ENCODE data around the gene HP1BP3. TPM values are rescaled to one million over a fixed set of nuclear protein-coding genes. Genes with fewer than 3 reads are reported as not detected.

The HP1BP3 gene
- total and polyA plus RNA-seq, 4 experiments from 2014 or later: 202 to 366 (median 280) TPM

GRCh38 chr1:20711285-20712214 lies 75.6 kb downstream of the HP1BP3 start:
- no peaks in the 10 kb centered on the region for H3K9me3 Mint-ChIP-seq
- H3K27me3 Mint-ChIP-seq: peaks cover 7 to 12% of the 10 kb centered on the region in 2 donors
- H3K4me1 Mint-ChIP-seq: peaks cover 0 to 5% (median 2%) of the 10 kb centered on the region in 4 donors
- no peaks in the 10 kb centered on the region for H3K36me3 ChIP-seq (ENCODE audit: insufficient read depth, low read length)
- no peak overlapping the region for H3K4me3 ChIP-seq (ENCODE audit: low read length in 2 of 2)
- intact Hi-C loops (cut with micrococcal nuclease): no loop called here
- H3K27ac ChIP-seq (ENCODE audit: low read depth, low read length): no peak overlapping the region
- H3K36me3 Mint-ChIP-seq: no peaks in the 10 kb centered on the region
- H3K27me3 ChIP-seq (ENCODE audit: insufficient read depth, low read length): peaks cover 7% of the 10 kb centered on the region
- H3K4me3 Mint-ChIP-seq: no peak overlapping the region
- POLR2A ChIA-PET (ENCODE audit: partially characterized antibody): no interaction called here
- H3K27ac Mint-ChIP-seq: no peak overlapping the region
- CTCF ChIA-PET (ENCODE audit: partially characterized antibody): no interaction called here
- no peak for DNase-seq
- H3K4me1 ChIP-seq (ENCODE audit: insufficient read depth, low read length): no peaks in the 10 kb centered on the region
- H3K9me3 ChIP-seq (ENCODE audit: control insufficient read depth in 1 of 2, low read length in 2 of 2): no peaks in the 10 kb centered on the region

- H3K4me1 ChIP-seq (ENCODE audit: insufficient read depth, low read length): no peaks in the 10 kb centered on the region
- no peaks in the 10 kb centered on the region for H3K9me3 ChIP-seq (ENCODE audit: control insufficient read depth in 1 of 2, low read length in 2 of 2)
- no peaks in the 10 kb centered on the region for H3K36me3 ChIP-seq (ENCODE audit: insufficient read depth, low read length)
- ChIA-PET CTCF (ENCODE audit: partially characterized antibody) (interaction anchor here (1.7 kb wide), 1 partner anchor 14 kb away, joined by 5 read pairs; no protein-coding TSS in a partner anchor), POLR2A (ENCODE audit: partially characterized antibody) (interaction anchor here (0.5 kb wide), 1 partner anchor 42 kb away, joined by 3 read pairs; no protein-coding TSS in a partner anchor)
- DNase-seq: no peak
- Mint-ChIP-seq H3K9me3 (no peaks in the 10 kb centered on the region), H3K27ac (no peak overlapping the region), H3K27me3 (peaks cover 3 to 7% of the 10 kb centered on the region in 2 donors), H3K4me3 (no peak overlapping the region), H3K4me1 (no peaks in the 10 kb centered on the region), H3K36me3 (no peaks in the 10 kb centered on the region)
- intact Hi-C loops (cut with micrococcal nuclease): no loop called here
- H3K27me3 ChIP-seq (ENCODE audit: insufficient read depth, low read length): peaks cover 6% of the 10 kb centered on the region
- H3K27ac ChIP-seq (ENCODE audit: low read depth, low read length): no peak overlapping the region
- no peak overlapping the region for H3K4me3 ChIP-seq (ENCODE audit: low read length in 2 of 2)
Observed at GRCh38 chr1:20710469-20711284, 76.4 kb downstream of the HP1BP3 start.

- intact Hi-C loops (cut with micrococcal nuclease): no loop called here
- Mint-ChIP-seq H3K27me3 (peaks cover under 1 to 5% of the 10 kb centered on the region in 2 donors), H3K36me3 (no peaks in the 10 kb centered on the region), H3K4me3 (no peak overlapping the region), H3K27ac (no peak overlapping the region), H3K4me1 (no peaks in the 10 kb centered on the region), H3K9me3 (no peaks in the 10 kb centered on the region)
- Histone ChIP-seq H3K9me3 (ENCODE audit: control insufficient read depth in 1 of 2, low read length in 2 of 2) (no peaks in the 10 kb centered on the region), H3K4me3 (ENCODE audit: low read length in 2 of 2) (no peak overlapping the region), H3K4me1 (ENCODE audit: insufficient read depth, low read length) (no peaks in the 10 kb centered on the region), H3K36me3 (ENCODE audit: insufficient read depth, low read length) (no peaks in the 10 kb centered on the region), H3K27ac (ENCODE audit: low read depth, low read length) (no peak overlapping the region), H3K27me3 (ENCODE audit: insufficient read depth, low read length) (no peaks in the 10 kb centered on the region)
- ChIA-PET POLR2A (ENCODE audit: partially characterized antibody) (no interaction called here), CTCF (ENCODE audit: partially characterized antibody) (interaction anchor here (1.7 kb wide), 1 partner anchor 13 kb away, joined by 5 read pairs; no protein-coding TSS in a partner anchor)
- DNase-seq: no peak
Observed at GRCh38 chr1:20709868-20710267, 77.2 kb downstream of the HP1BP3 start.

GRCh38 chr1:20708891-20709290 lies 78.2 kb downstream of the HP1BP3 start:
- Histone ChIP-seq H3K4me1 (ENCODE audit: insufficient read depth, low read length) (no peaks in the 10 kb centered on the region), H3K27ac (ENCODE audit: low read depth, low read length) (no peak overlapping the region), H3K27me3 (ENCODE audit: insufficient read depth, low read length) (no peaks in the 10 kb centered on the region), H3K36me3 (ENCODE audit: insufficient read depth, low read length) (no peaks in the 10 kb centered on the region), H3K9me3 (ENCODE audit: control insufficient read depth in 1 of 2, low read length in 2 of 2) (no peaks in the 10 kb centered on the region), H3K4me3 (ENCODE audit: low read length in 2 of 2) (no peak overlapping the region)
- ChIA-PET CTCF (ENCODE audit: partially characterized antibody) (interaction anchor here (0.9 to 1.7 kb wide), 2 partner anchors 12 kb away, joined by 3 to 5 read pairs; no protein-coding TSS in a partner anchor), POLR2A (ENCODE audit: partially characterized antibody) (no interaction called here)
- peaks cover 0 to 5% of the 10 kb centered on the region in 2 donors for H3K27me3 Mint-ChIP-seq
- no peak for DNase-seq
- no peaks in the 10 kb centered on the region for H3K36me3 Mint-ChIP-seq
- intact Hi-C loops (cut with micrococcal nuclease): no loop called here
- no peaks in the 10 kb centered on the region for H3K4me1 Mint-ChIP-seq
- no peaks in the 10 kb centered on the region for H3K9me3 Mint-ChIP-seq
- peak overlapping the region in 1 of 7 donors; percentile 29 for H3K27ac Mint-ChIP-seq
- H3K4me3 Mint-ChIP-seq: no peak overlapping the region

- H3K4me3 Mint-ChIP-seq: no peak overlapping the region
- H3K4me3 ChIP-seq (ENCODE audit: low read length in 2 of 2): no peak overlapping the region
- no peak overlapping the region for H3K27ac Mint-ChIP-seq
- no peaks in the 10 kb centered on the region for H3K27me3 ChIP-seq (ENCODE audit: insufficient read depth, low read length)
- peaks cover 0 to 2% of the 10 kb centered on the region in 2 donors for H3K27me3 Mint-ChIP-seq
- no peaks in the 10 kb centered on the region for H3K36me3 Mint-ChIP-seq
- H3K9me3 ChIP-seq (ENCODE audit: control insufficient read depth in 1 of 2, low read length in 2 of 2): no peaks in the 10 kb centered on the region
- H3K9me3 Mint-ChIP-seq: no peaks in the 10 kb centered on the region
- intact Hi-C loops (cut with micrococcal nuclease): no loop called here
- no peaks in the 10 kb centered on the region for H3K36me3 ChIP-seq (ENCODE audit: insufficient read depth, low read length)
- no peak overlapping the region for H3K27ac ChIP-seq (ENCODE audit: low read depth, low read length)
- no peak for DNase-seq
- H3K4me1 Mint-ChIP-seq: peaks cover 0 to 1% (median under 1%) of the 10 kb centered on the region in 4 donors
- POLR2A ChIA-PET (ENCODE audit: partially characterized antibody): no interaction called here
- no peaks in the 10 kb centered on the region for H3K4me1 ChIP-seq (ENCODE audit: insufficient read depth, low read length)
- CTCF ChIA-PET (ENCODE audit: partially characterized antibody): interaction anchor here (0.9 to 2.1 kb wide), 3 partner anchors 11 to 487 kb away, joined by 3 to 8 read pairs (median 6); no protein-coding TSS in a partner anchor
Observed at GRCh38 chr1:20708057-20708456, 79.0 kb downstream of the HP1BP3 start.

GRCh38 chr1:20706841-20707240 lies 80.3 kb downstream of the HP1BP3 start:
- CTCF ChIA-PET (ENCODE audit: partially characterized antibody): interaction anchor here (1.8 to 2.1 kb wide), 2 partner anchors 10 to 488 kb away, joined by 6 to 8 read pairs; no protein-coding TSS in a partner anchor
- Mint-ChIP-seq H3K4me3 (no peak overlapping the region), H3K27ac (no peak overlapping the region), H3K4me1 (peaks cover 0 to 1% (median under 1%) of the 10 kb centered on the region in 4 donors), H3K27me3 (peaks cover 0 to 2% of the 10 kb centered on the region in 2 donors), H3K36me3 (no peaks in the 10 kb centered on the region), H3K9me3 (no peaks in the 10 kb centered on the region)
- no peak overlapping the region for H3K27ac ChIP-seq (ENCODE audit: low read depth, low read length)
- no peaks in the 10 kb centered on the region for H3K4me1 ChIP-seq (ENCODE audit: insufficient read depth, low read length)
- intact Hi-C loops (cut with micrococcal nuclease): no loop called here
- POLR2A ChIA-PET (ENCODE audit: partially characterized antibody): no interaction called here
- no peak overlapping the region for H3K4me3 ChIP-seq (ENCODE audit: low read length in 2 of 2)
- H3K36me3 ChIP-seq (ENCODE audit: insufficient read depth, low read length): no peaks in the 10 kb centered on the region
- no peaks in the 10 kb centered on the region for H3K27me3 ChIP-seq (ENCODE audit: insufficient read depth, low read length)
- no peak for DNase-seq
- H3K9me3 ChIP-seq (ENCODE audit: control insufficient read depth in 1 of 2, low read length in 2 of 2): no peaks in the 10 kb centered on the region
